IMR-90 (cell line): ENCODE data around the gene CLCN4. TPM values are rescaled to one million over a fixed set of nuclear protein-coding genes. Genes with fewer than 3 reads are reported as not detected.

Experiments used
- ATAC-seq: fragments of 200-7000 bp; cut with Tn5 transposase; 2 replicates; pipeline ENCODE4 v1.9.1; 2020; ENCODE audit warnings: low read depth, mild to moderate bottlenecking, moderate library complexity
- BruUV-seq: library from RNA; stranded (reverse); fragments of 400-500 nt; replicated peaks from 2 replicates; lab custom pipeline; 2021; lab: Mats Ljungman, UMichigan
- CTCF ChIA-PET: fragments of 300-600 bp; formaldehyde crosslinking; extraction: SDS; loops from one replicate; lab custom pipeline; 2021; ENCODE audit warnings: antibody characterized with exemption; lab: Yijun Ruan, JAX
- POLR2A ChIA-PET: fragments of 300-600 bp; sonication (Branson Sonifier 250); formaldehyde crosslinking; loops from one replicate; lab custom pipeline; 2022; ENCODE audit warnings: antibody characterized with exemption; ENCODE audit not compliant: unreplicated experiment; lab: Charles Lee
- DNase-seq: peaks from one replicate; pipeline ENCODE4 v3.0.0; 2013
- H2AFZ ChIP-seq: replicated peaks from 2 replicates; pipeline ENCODE3; 2013; ENCODE audit warnings: low read length, mild to moderate bottlenecking; ENCODE audit not compliant: poor library complexity
- H2AK5ac ChIP-seq: 2 replicates; pipeline ENCODE4 v1.6.1; 2013; ENCODE audit warnings: low read depth, low read length, inconsistent platforms
- H2AK9ac ChIP-seq: replicated peaks from 2 replicates; pipeline ENCODE3; 2013; ENCODE audit warnings: mild to moderate bottlenecking, low read depth, low read length, moderate library complexity; ENCODE audit not compliant: poor library complexity
- H2BK120ac ChIP-seq: 2 replicates; pipeline ENCODE4 v1.6.1; 2013; ENCODE audit warnings: low read depth, low read length, inconsistent platforms
- H2BK15ac ChIP-seq: 3 replicates; pipeline ENCODE4 v1.6.1; 2013; ENCODE audit warnings: low read depth, low read length, inconsistent platforms
- H2BK20ac ChIP-seq: 2 replicates; pipeline ENCODE4 v1.6.1; 2013; ENCODE audit warnings: low read depth, mild to moderate bottlenecking, inconsistent platforms, low read length, moderate library complexity
- H2BK5ac ChIP-seq: 2 replicates; pipeline ENCODE4 v1.6.1; 2013; ENCODE audit warnings: mild to moderate bottlenecking, low read depth, low read length, inconsistent platforms; ENCODE audit not compliant: poor library complexity, severe bottlenecking
- H3K14ac ChIP-seq: replicated peaks from 2 replicates; pipeline ENCODE4 v1.6.1; 2013; ENCODE audit warnings: low read depth, low read length, inconsistent platforms
- H3K18ac ChIP-seq: 2 replicates; pipeline ENCODE4 v1.6.1; 2013; ENCODE audit warnings: low read depth, low read length, control low read depth
- H3K23ac ChIP-seq: 2 replicates; pipeline ENCODE4 v1.6.1; 2013; ENCODE audit warnings: low read depth, low read length, inconsistent platforms
- H3K27ac ChIP-seq: 2 replicates; pipeline ENCODE4 v1.5.1; 2013; ENCODE audit warnings: mild to moderate bottlenecking, control low read depth, low read length; ENCODE audit not compliant: insufficient read depth
- H3K27me3 ChIP-seq: 2 replicates; pipeline ENCODE4 v1.6.1; 2013; ENCODE audit warnings: low read length; ENCODE audit not compliant: control insufficient read depth, insufficient read depth
- H3K36me3 ChIP-seq: 2 replicates; pipeline ENCODE4 v1.6.1; 2013; ENCODE audit warnings: low read length, mixed read lengths; ENCODE audit not compliant: control insufficient read depth, insufficient read depth
- H3K4ac ChIP-seq: 2 replicates; pipeline ENCODE4 v1.6.1; 2013; ENCODE audit warnings: low read depth, low read length, inconsistent platforms
- H3K4me1 ChIP-seq: 2 replicates; pipeline ENCODE4 v1.6.1; 2013; ENCODE audit warnings: low read length, mixed read lengths; ENCODE audit not compliant: control insufficient read depth, insufficient read depth
- H3K4me2 ChIP-seq: 2 replicates; pipeline ENCODE4 v1.6.1; 2013; ENCODE audit warnings: low read depth, mild to moderate bottlenecking, control low read depth, low read length, moderate library complexity
- H3K4me3 ChIP-seq: 2 replicates; pipeline ENCODE4 v1.5.1; 2013; ENCODE audit warnings: low read depth, mild to moderate bottlenecking, control low read depth, low read length, moderate library complexity; ENCODE audit not compliant: insufficient read depth
- H3K56ac ChIP-seq: 2 replicates; pipeline ENCODE4 v1.6.1; 2013; ENCODE audit warnings: low read length, inconsistent platforms; ENCODE audit not compliant: insufficient read depth; ENCODE audit errors: extremely low read depth
- H3K79me1 ChIP-seq, 2 experiments: 2 replicates each; pipeline ENCODE4 v1.6.1; 2013; ENCODE audit warnings: low read length in 2 of 2, inconsistent platforms in 1 of 2, low read depth in 1 of 2
- H3K9ac ChIP-seq: 2 replicates; pipeline ENCODE4 v1.6.1; 2013; ENCODE audit warnings: low read depth, low read length, control low read depth
- H3K9me1 ChIP-seq: 2 replicates; pipeline ENCODE4 v1.6.1; 2013; ENCODE audit warnings: low read length, inconsistent platforms; ENCODE audit not compliant: insufficient read depth
- H3K9me3 ChIP-seq: 2 replicates; pipeline ENCODE4 v1.6.1; 2013; ENCODE audit warnings: low read length; ENCODE audit not compliant: control insufficient read depth, insufficient read depth
- H4K20me1 ChIP-seq: 2 replicates; pipeline ENCODE4 v1.6.1; 2013; ENCODE audit warnings: low read length, inconsistent platforms; ENCODE audit not compliant: insufficient read depth
- H4K5ac ChIP-seq: 2 replicates; pipeline ENCODE4 v1.6.1; 2013; ENCODE audit warnings: mild to moderate bottlenecking, low read depth, low read length, control low read depth
- H4K8ac ChIP-seq, 2 experiments: 2 replicates each; pipeline ENCODE4 v1.6.1; 2013; ENCODE audit warnings: low read depth in 2 of 2, low read length in 2 of 2, control low read depth in 1 of 2, inconsistent platforms in 1 of 2
- H4K91ac ChIP-seq: 2 replicates; pipeline ENCODE4 v1.6.1; 2013; ENCODE audit warnings: low read depth, low read length, inconsistent platforms; ENCODE audit not compliant: insufficient read depth
- BHLHE40 ChIP-seq: fragments of 150-350 bp; IDR thresholded peaks from 2 replicates; pipeline ENCODE4 v1.6.1; 2016; ENCODE audit warnings: mild to moderate bottlenecking, low read depth, low read length
- CEBPB ChIP-seq: IDR thresholded peaks from 2 replicates; pipeline ENCODE4 v1.6.1; 2012; ENCODE audit warnings: low read depth, low read length, improper control_type of control experiment
- CHD1 ChIP-seq: IDR thresholded peaks from 2 replicates; pipeline ENCODE4 v1.6.1; 2012; ENCODE audit warnings: low read depth, low read length, improper control_type of control experiment
- CTCF ChIP-seq: conservative IDR thresholded peaks from 2 replicates; pipeline ENCODE4 v1.5.1; 2012; ENCODE audit warnings: mild to moderate bottlenecking, low read depth, low read length, improper control_type of control experiment
- ELK1 ChIP-seq: fragments of 150-350 bp; IDR thresholded peaks from 2 replicates; pipeline ENCODE4 v1.6.1; 2016; ENCODE audit warnings: low read depth, mild to moderate bottlenecking, low read length, moderate library complexity, borderline replicate concordance
- FOS ChIP-seq: fragments of 150-350 bp; IDR thresholded peaks from 2 replicates; pipeline ENCODE4 v1.6.1; 2016; ENCODE audit warnings: low read depth, low read length
- MAFK ChIP-seq: IDR thresholded peaks from 2 replicates; pipeline ENCODE4 v1.6.1; 2012; ENCODE audit warnings: low read depth, low read length, improper control_type of control experiment
- MAZ ChIP-seq: IDR thresholded peaks from 2 replicates; pipeline ENCODE4 v1.6.1; 2012; ENCODE audit warnings: low read depth, mild to moderate bottlenecking, low read length, improper control_type of control experiment, moderate library complexity, borderline replicate concordance
- MXI1 ChIP-seq: IDR thresholded peaks from 2 replicates; pipeline ENCODE4 v1.6.1; 2012; ENCODE audit warnings: low read depth, mild to moderate bottlenecking, low read length, moderate library complexity, borderline replicate concordance
- NFE2L2 ChIP-seq: fragments of 150-350 bp; IDR thresholded peaks from 2 replicates; pipeline ENCODE4 v1.6.1; 2016; ENCODE audit warnings: low read depth, mild to moderate bottlenecking, low read length
- POLR2A ChIP-seq: IDR thresholded peaks from 2 replicates; pipeline ENCODE4 v1.6.1; 2012; ENCODE audit warnings: mild to moderate bottlenecking, low read depth, low read length
- RAD21 ChIP-seq: IDR thresholded peaks from 2 replicates; pipeline ENCODE4 v1.6.1; 2012; ENCODE audit warnings: low read length, improper control_type of control experiment
- RCOR1 ChIP-seq: IDR thresholded peaks from 2 replicates; pipeline ENCODE4 v1.6.1; 2012; ENCODE audit warnings: mild to moderate bottlenecking, low read length, improper control_type of control experiment; ENCODE audit not compliant: insufficient replicate concordance
- RFX5 ChIP-seq: IDR thresholded peaks from 2 replicates; pipeline ENCODE4 v1.8.0; 2012; ENCODE audit warnings: low read depth, mild to moderate bottlenecking, low read length, moderate library complexity
- SMC3 ChIP-seq: fragments of 150-350 bp; IDR thresholded peaks from 2 replicates; pipeline ENCODE4 v1.6.1; 2016; ENCODE audit warnings: low read depth, mild to moderate bottlenecking, antibody characterized with exemption, low read length, moderate library complexity
- WGBS, 2 experiments: methylation state at CpG; one replicate each; pipeline versions ENCODE4 v1.1.5 to v1.1.7; 2013; ENCODE audit warnings: missing lambda C conversion rate in 2 of 2; ENCODE audit not compliant: insufficient read length in 1 of 2; ENCODE audit errors: extremely low coverage in 2 of 2; 5-methylcytosine and 5-hydroxymethylcytosine counted together
- dilution Hi-C: fragments of 300-500 bp; cut with HindIII; formaldehyde crosslinking; loops from one replicate; pipeline ENCODE4 v1.14.3; 2018; ENCODE audit warnings: low sequenced_read_pairs; ENCODE audit not compliant: unreplicated experiment
- in situ Hi-C: fragments of 300-500 bp; cut with MboI; formaldehyde crosslinking; loops from 3 replicates; pipeline ENCODE4 v1.14.3; 2019; ENCODE audit warnings: low sequenced_read_pairs, inconsistent platforms, mixed read lengths
- intact Hi-C: fragments of 100-400 bp; cut with micrococcal nuclease; formaldehyde crosslinking; loops from 2 replicates; pipeline ENCODE4 v1.10.0; 2022
- polyA plus RNA-seq, 3 experiments: library from polyadenylated mRNA; depleted of rRNA; stranded (reverse); fragments of >200 nt; gene quantifications; 2 replicates each; pipeline ENCODE4 v1.2.3, GENCODE V29; 2012; ENCODE audit warnings: low replicate concordance in 1 of 3
- total RNA-seq: library from RNA; depleted of rRNA; stranded (reverse); fragments of >200 nt; gene quantifications from 2 replicates; pipeline ENCODE4 v1.2.3, GENCODE V29; 2012
- TF ChIP-seq, protein P1 (sequence below): fragments of 150-350 bp; IDR thresholded peaks from 2 replicates; pipeline ENCODE4 v1.6.1; 2017; ENCODE audit warnings: mild to moderate bottlenecking, antibody characterized with exemption, low read length, low read depth

Gene CLCN4
- total and polyA plus RNA-seq, 2 of the 4 experiments (the other 2 are of a cell fraction): 2.2 to 4.5 TPM

DNA sequence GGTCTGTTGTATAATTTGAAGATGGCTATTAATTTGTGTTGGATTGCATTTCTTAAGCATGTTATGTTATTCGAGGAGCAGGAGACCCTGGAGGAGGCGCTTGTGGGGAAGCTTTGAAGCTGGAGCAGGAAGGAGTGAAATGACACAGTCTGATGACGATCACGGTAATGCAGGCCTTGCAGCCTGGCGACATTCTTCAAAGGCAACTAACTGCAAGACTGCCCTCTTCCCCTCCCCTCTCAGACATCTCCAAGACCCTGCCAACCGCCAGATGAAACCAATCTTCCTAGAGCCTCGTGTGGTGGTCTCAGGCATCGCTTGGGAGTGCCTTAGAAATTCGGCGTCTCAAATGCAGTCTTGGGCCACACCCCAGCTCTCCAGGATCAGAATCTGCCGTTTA lies 16.1 kb downstream of the CLCN4 start:
- H3K9me1 ChIP-seq: peaks cover 2% of the 10 kb centered on the region; the same call in 1 of the 2 replicates
- no peak overlapping the region for H2AK5ac ChIP-seq
- no peak overlapping the region for H3K27ac ChIP-seq
- H2BK120ac ChIP-seq: peak overlapping the region; percentile 61
- POLR2A ChIA-PET: no interaction called here
- peak overlapping the region; percentile 19; the same call in 1 of the 2 replicates for H3K4me2 ChIP-seq
- no peaks in the 10 kb centered on the region for H3K27me3 ChIP-seq
- H3K9me3 ChIP-seq: no peaks in the 10 kb centered on the region
- TF ChIP-seq MAFK: no peak
- TF ChIP-seq SMC3: no peak
- TF ChIP-seq RAD21: no peak
- no peak for TF ChIP-seq RFX5
- no peak for TF ChIP-seq CHD1
- no peak for TF ChIP-seq RCOR1
- TF ChIP-seq MAZ: no peak
- TF ChIP-seq BHLHE40: no peak
- TF ChIP-seq, protein P1, sequence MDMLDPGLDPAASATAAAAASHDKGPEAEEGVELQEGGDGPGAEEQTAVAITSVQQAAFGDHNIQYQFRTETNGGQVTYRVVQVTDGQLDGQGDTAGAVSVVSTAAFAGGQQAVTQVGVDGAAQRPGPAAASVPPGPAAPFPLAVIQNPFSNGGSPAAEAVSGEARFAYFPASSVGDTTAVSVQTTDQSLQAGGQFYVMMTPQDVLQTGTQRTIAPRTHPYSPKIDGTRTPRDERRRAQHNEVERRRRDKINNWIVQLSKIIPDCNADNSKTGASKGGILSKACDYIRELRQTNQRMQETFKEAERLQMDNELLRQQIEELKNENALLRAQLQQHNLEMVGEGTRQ: no peak
- no peak for TF ChIP-seq CTCF
- TF ChIP-seq CEBPB: no peak
- TF ChIP-seq POLR2A: no peak
- no peak for TF ChIP-seq ELK1
- no peak for TF ChIP-seq MXI1
- TF ChIP-seq FOS: no peak
- no peak for TF ChIP-seq NFE2L2
- no peak overlapping the region for H2BK20ac ChIP-seq
- peak overlapping the region; percentile 25 for H2AK9ac ChIP-seq
- dilution Hi-C loops (no loop called here), intact Hi-C loops (no loop called here), in situ Hi-C loops (no loop called here)
- DNase-seq (peak; percentile 30), ATAC-seq (no peak)
- BruUV-seq: no TSS peak
- H3K79me1 ChIP-seq: 0 out of 4 replicates have a peak, but pooled peaks cover 0 to 5% of the 10 kb centered on the region in 2 experiments
- no peak overlapping the region for H2BK15ac ChIP-seq
- peak overlapping the region in 1 of 2 experiments; percentile 36; a peak in 2 of 4 replicates for H4K8ac ChIP-seq
- H3K9ac ChIP-seq: no peak overlapping the region
- 21% methylated on average over 6 of the region's 11 CpGs; no CpG with 5 or more reads in 1 of the 2 experiments for WGBS, 2 experiments
- H4K91ac ChIP-seq: peak overlapping the region; percentile 75; the same call in 1 of the 2 replicates
- H4K5ac ChIP-seq: peak overlapping the region; percentile 38
- no peak overlapping the region for H3K23ac ChIP-seq
- peak overlapping the region; percentile 84 for H2AFZ ChIP-seq
- no peak overlapping the region for H3K14ac ChIP-seq
- H3K4me3 ChIP-seq: no peak overlapping the region
- peaks cover 14% of the 10 kb centered on the region for H3K4me1 ChIP-seq
- no peak overlapping the region for H3K18ac ChIP-seq
- no peak overlapping the region for H2BK5ac ChIP-seq
- peaks cover 5% of the 10 kb centered on the region; the same call in 1 of the 2 replicates for H4K20me1 ChIP-seq
- no peak overlapping the region for H3K56ac ChIP-seq
- no peaks in the 10 kb centered on the region for H3K36me3 ChIP-seq
- CTCF ChIA-PET: no interaction called here
- no peak overlapping the region; the same call in 1 of the 2 replicates for H3K4ac ChIP-seq
